ENCODE data around the gene UMAD1. TPM values are rescaled to one million over a fixed set of nuclear protein-coding genes. Genes with fewer than 3 reads are reported as not detected.

UMAD1 gene
- total and polyA plus RNA-seq, 12 donors = 3.5 to 24.7 (median 17.0) TPM

- peaks cover 9 to 62% (median 42%) of the 10 kb centered on the region in 9 donors for H3K4me1 ChIP-seq
- WGBS, 2 donors = 13 to 20% methylated on average over 5 of the region's 5 CpGs
These were observed 54.7 kb downstream of the UMAD1 start for GRCh38 chr7:7695111-7695817.

DNA sequence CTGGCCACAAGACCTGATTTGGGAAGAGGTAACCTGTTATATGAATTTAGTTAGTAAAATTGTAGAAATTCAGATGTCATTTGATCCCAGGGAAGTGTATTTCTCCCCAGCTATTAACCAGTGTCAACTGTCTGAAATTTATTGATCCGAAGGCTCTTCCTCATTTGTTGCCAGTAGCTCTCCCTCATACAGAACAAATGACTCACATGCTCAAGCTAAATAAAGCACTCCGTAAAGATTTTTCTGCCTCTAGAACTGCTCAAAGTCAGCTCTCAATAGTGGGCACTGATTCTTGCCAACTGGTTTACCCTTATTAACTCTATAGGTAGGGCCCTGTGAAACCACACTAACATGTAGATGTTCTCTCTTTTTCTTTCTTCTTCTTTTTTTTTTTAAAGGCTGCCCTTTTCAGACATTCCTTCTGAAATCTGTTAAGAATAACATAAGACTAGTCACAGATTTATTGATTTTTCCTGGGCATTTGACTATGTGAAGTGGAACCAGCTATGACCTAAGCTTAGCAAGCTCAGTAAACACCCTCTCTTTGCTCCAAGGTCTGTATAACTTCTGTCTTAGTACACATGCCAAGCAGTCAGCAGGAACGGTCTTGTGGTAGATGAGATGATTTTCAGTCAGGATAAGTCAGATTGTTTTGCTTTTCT, 56.0 kb downstream of the UMAD1 start:
- intact Hi-C loops (cut with DNase I) = loop anchor here in 1 of 10 donors (10.0 kb wide), 1 partner anchor 268 kb away; the partner anchor contains the start of gene GLCCI1
- peak overlapping the region in 9 of 10 donors; percentile 7 to 78 (median 53) for H3K27ac ChIP-seq
- H3K27me3 ChIP-seq = no peaks in the 10 kb centered on the region
- ATAC-seq (peak in 4 of 8 donors; percentile 17 to 66 (median 54)), DNase-seq (no peak)
- no peak for TF ChIP-seq CTCF (IDR thresholded peaks at IDR 0.05)
- H3K36me3 ChIP-seq = no peaks in the 10 kb centered on the region
- 33 to 59% methylated on average over 3 of the region's 3 CpGs for WGBS, 2 donors
- H3K4me1 ChIP-seq = peaks cover 9 to 73% (median 50%) of the 10 kb centered on the region in 9 donors
- no peak overlapping the region for H3K4me3 ChIP-seq
- H3K9me3 ChIP-seq = peaks cover 0 to 7% (median 0%) of the 10 kb centered on the region in 11 donors

More at GRCh38 chr7:7695111-7695817, 54.7 kb downstream of the UMAD1 start:
- DNase-seq (no peak), ATAC-seq (peak in 6 of 8 donors; percentile 25 to 61 (median 46))
- H3K27ac ChIP-seq = peak overlapping the region; percentile 1 to 80 (median 63)
- intact Hi-C loops (cut with DNase I) = loop anchor here in 1 of 10 donors (10.0 kb wide), 1 partner anchor 270 kb away; the partner anchor contains the start of gene GLCCI1
- H3K9me3 ChIP-seq = peaks cover 0 to 7% (median 0%) of the 10 kb centered on the region in 11 donors
- H3K4me3 ChIP-seq = peak overlapping the region in 1 of 10 donors; percentile 5
- TF ChIP-seq CTCF (IDR thresholded peaks at IDR 0.05) = no peak
- H3K36me3 ChIP-seq = no peaks in the 10 kb centered on the region
- no peaks in the 10 kb centered on the region for H3K27me3 ChIP-seq

DNA sequence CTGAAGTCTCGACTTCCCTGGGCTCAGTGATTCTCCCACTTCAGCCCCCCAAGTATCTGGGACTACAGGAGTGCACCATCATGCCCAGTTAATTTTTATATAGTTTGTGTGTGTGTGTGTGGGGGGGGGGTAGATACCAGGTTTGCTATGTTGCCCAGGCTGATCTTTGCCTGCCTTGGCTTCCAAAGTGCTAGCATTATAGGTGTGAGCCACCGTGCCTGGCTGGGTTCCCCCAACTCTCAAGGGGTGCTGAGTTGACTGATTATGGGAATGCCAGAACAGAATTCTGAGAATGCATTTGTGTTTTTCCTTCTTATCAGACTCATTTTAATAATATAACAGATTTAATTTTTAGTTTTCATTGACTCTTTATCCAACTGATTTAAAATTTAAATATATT, 58.4 kb downstream of the UMAD1 start:
- H3K9me3 ChIP-seq = peaks cover 0 to 7% (median 0%) of the 10 kb centered on the region in 11 donors
- H3K27ac ChIP-seq = peak overlapping the region in 9 of 10 donors; percentile 2 to 78 (median 59)
- no peaks in the 10 kb centered on the region for H3K27me3 ChIP-seq
- H3K4me3 ChIP-seq = peak overlapping the region in 2 of 10 donors; percentile 18 to 32
- DNase-seq (no peak), ATAC-seq (peak in 3 of 8 donors; percentile 36 to 43 (median 38))
- intact Hi-C loops (cut with DNase I) = loop anchor here in 1 of 10 donors (10.0 kb wide), 1 partner anchor 266 kb away; the partner anchor contains the start of gene GLCCI1
- peaks cover 9 to 94% (median 57%) of the 10 kb centered on the region in 9 donors for H3K4me1 ChIP-seq
- 19 to 38% methylated on average over 2 of the region's 2 CpGs for WGBS, 2 donors
- no peaks in the 10 kb centered on the region for H3K36me3 ChIP-seq
- no peak for TF ChIP-seq CTCF (IDR thresholded peaks at IDR 0.05)

GRCh38 chr7:7699380-7699779, 58.8 kb downstream of the UMAD1 start:
- Histone ChIP-seq H3K36me3 (no peaks in the 10 kb centered on the region), H3K9me3 (peaks cover 0 to 6% (median 0%) of the 10 kb centered on the region in 11 donors), H3K27me3 (no peaks in the 10 kb centered on the region), H3K27ac (peak overlapping the region in 9 of 10 donors; percentile 2 to 78 (median 59)), H3K4me3 (peak overlapping the region in 4 of 10 donors; percentile 6 to 32 (median 14)), H3K4me1 (peaks cover 9 to 93% (median 57%) of the 10 kb centered on the region in 9 donors)
- TF ChIP-seq CTCF (IDR thresholded peaks at IDR 0.05) = no peak
- intact Hi-C loops (cut with DNase I) = loop anchor here in 1 of 10 donors (10.0 kb wide), 1 partner anchor 265 kb away; the partner anchor contains the start of gene GLCCI1
- peak in 7 of 8 donors; percentile 41 to 81 (median 64) for ATAC-seq
- DNase-seq = peak in 1 of 2 donors; percentile 38
